Activated naive CD4-positive, alpha-beta T cell treated with anti-CD3 and anti-CD28 coated beads for 36 hours (primary cell): Measurements from ENCODE around the gene PCDHB13. TPM values are rescaled to one million over a fixed set of nuclear protein-coding genes. Genes with fewer than 3 reads are reported as not detected.
"Not testable (repeated sequence)": the region's sequence is repeated elsewhere in the genome, so short reads cannot be mapped to it uniquely, and the experiment has no call there.

ENCODE experiments used
- CTCF ChIA-PET: fragments of 350-600 bp; sonication (Branson Sonifier 250); formaldehyde crosslinking; loops from one replicate; lab custom pipeline; 2021; ENCODE audit warnings: antibody characterized with exemption; lab: Charles Lee
- DNase-seq: peaks from one replicate; pipeline ENCODE4 v3.0.0-alpha.2; 2020
- H3K27ac Mint-ChIP-seq: one replicate; pipeline ENCODE4 v1.8.0; 2021; ENCODE audit warnings: mild to moderate bottlenecking, mixed read lengths
- H3K27me3 Mint-ChIP-seq: one replicate; pipeline ENCODE4 v1.8.0; 2021; ENCODE audit warnings: low read depth, mixed read lengths
- H3K36me3 Mint-ChIP-seq: one replicate; pipeline ENCODE4 v1.8.0; 2021; ENCODE audit warnings: low read depth, mixed read lengths
- H3K4me1 Mint-ChIP-seq: one replicate; pipeline ENCODE4 v1.8.0; 2021; ENCODE audit warnings: low read depth, mixed read lengths
- H3K4me3 Mint-ChIP-seq: one replicate; pipeline ENCODE4 v1.8.0; 2021; ENCODE audit warnings: mild to moderate bottlenecking, moderate library complexity, mixed read lengths
- H3K9me3 Mint-ChIP-seq: one replicate; pipeline ENCODE4 v1.8.0; 2021; ENCODE audit warnings: mixed read lengths
- intact Hi-C: fragments of 100-400 bp; cut with micrococcal nuclease; formaldehyde crosslinking; loops from one replicate; pipeline ENCODE4 v1.15.1; 2023
- total RNA-seq, 2 experiments: library from RNA; stranded (reverse); gene quantifications; one replicate each; pipeline ENCODE4 v1.2.3, GENCODE V29; 2021

Gene PCDHB13
- total RNA-seq, 2 experiments from 2014 or later: not detected

- Mint-ChIP-seq H3K4me1 (peaks cover 2% of the 10 kb centered on the region), H3K4me3 (no peak within 1 kb of the TSS)
- intact Hi-C loops: loop anchor here (10.0 kb wide), 1 partner anchor 368 kb away; no protein-coding TSS in a partner anchor
Measured at GRCh38 chr5:141186897-141187512, 26.7 kb upstream of the PCDHB13 start, which contains the start of gene PCDHB9. PCDHB9 (plus strand) TSS chr5:141187161; CDS start chr5:141187319, 158 bp downstream.

GRCh38 chr5:141188682-141189081 is 25.0 kb upstream of the PCDHB13 start:
- H3K27ac Mint-ChIP-seq, H3K4me3 Mint-ChIP-seq, H3K4me1 Mint-ChIP-seq, CTCF ChIA-PET, DNase-seq: not testable (repeated sequence)
- intact Hi-C loops: loop anchor here (10.0 kb wide), 1 partner anchor 366 kb away; no protein-coding TSS in a partner anchor
- peaks cover 16% of the 10 kb centered on the region for H3K9me3 Mint-ChIP-seq
- peaks cover 34% of the 10 kb centered on the region for H3K27me3 Mint-ChIP-seq
- H3K36me3 Mint-ChIP-seq: peaks cover 14% of the 10 kb centered on the region

More at GRCh38 chr5:141186897-141187512, 26.7 kb upstream of the PCDHB13 start, which contains the start of gene PCDHB9:
- CTCF ChIA-PET: interaction anchor here (0.7 to 2.2 kb wide), 5 partner anchors 9 to 828 kb away, joined by 3 to 12 read pairs (median 5); partner anchors contain the start of gene PCDHB8
- Mint-ChIP-seq H3K27ac (no peak within 1 kb of the TSS), H3K27me3 (peaks cover 38% of the 10 kb centered on the region), H3K9me3 (peaks cover 16% of the 10 kb centered on the region), H3K36me3 (peaks cover 14% of the 10 kb centered on the region)
- DNase-seq: peak; percentile 60

GRCh38 chr5:141189131-141189530 is 24.6 kb upstream of the PCDHB13 start:
- H3K4me1 Mint-ChIP-seq, CTCF ChIA-PET, H3K4me3 Mint-ChIP-seq, H3K27ac Mint-ChIP-seq, DNase-seq: not testable (repeated sequence)
- H3K9me3 Mint-ChIP-seq: peaks cover 16% of the 10 kb centered on the region
- intact Hi-C loops: loop anchor here (10.0 kb wide), 1 partner anchor 366 kb away; no protein-coding TSS in a partner anchor
- peaks cover 34% of the 10 kb centered on the region for H3K27me3 Mint-ChIP-seq
- peaks cover 14% of the 10 kb centered on the region for H3K36me3 Mint-ChIP-seq

GRCh38 chr5:141192110-141192725 is 21.5 kb upstream of the PCDHB13 start, which contains the start of gene PCDHB10:
PCDHB10 (plus strand) TSS chr5:141192353; CDS start chr5:141192553, 200 bp downstream.
- CTCF ChIA-PET: interaction anchor here (0.7 to 1.2 kb wide), 2 partner anchors 32 to 372 kb away, joined by 3 to 4 read pairs; partner anchors contain the start of gene PCDHB14
- Mint-ChIP-seq H3K36me3 (peaks cover 17% of the 10 kb centered on the region), H3K4me3 (no peak within 1 kb of the TSS), H3K27ac (no peak within 1 kb of the TSS), H3K27me3 (peaks cover 27% of the 10 kb centered on the region), H3K4me1 (no peaks in the 10 kb centered on the region), H3K9me3 (peaks cover 23% of the 10 kb centered on the region)
- DNase-seq: peak; percentile 63
- intact Hi-C loops: no loop called here

GRCh38 chr5:141194332-141194731 is 19.4 kb upstream of the PCDHB13 start:
- H3K4me1 Mint-ChIP-seq, intact Hi-C loops: not testable (repeated sequence)

GRCh38 chr5:141196363-141196762 is 17.4 kb upstream of the PCDHB13 start:
- CTCF ChIA-PET: interaction anchor here (0.6 to 2.8 kb wide), 3 partner anchors 10 to 316 kb away, joined by 3 to 12 read pairs (median 3); partner anchors contain the start of genes PCDHB9 and PCDHGA9
- peaks cover 1% of the 10 kb centered on the region for H3K4me1 Mint-ChIP-seq
- H3K9me3 Mint-ChIP-seq: peaks cover 30% of the 10 kb centered on the region
- intact Hi-C loops: no loop called here
- no peak overlapping the region for H3K27ac Mint-ChIP-seq
- DNase-seq: no peak
- H3K27me3 Mint-ChIP-seq: peaks cover 41% of the 10 kb centered on the region
- H3K36me3 Mint-ChIP-seq: peaks cover 14% of the 10 kb centered on the region
- no peak overlapping the region for H3K4me3 Mint-ChIP-seq

More at GRCh38 chr5:141194332-141194731, 19.4 kb upstream of the PCDHB13 start:
- Mint-ChIP-seq H3K27me3 (peaks cover 28% of the 10 kb centered on the region), H3K36me3 (peaks cover 12% of the 10 kb centered on the region), H3K9me3 (peaks cover 27% of the 10 kb centered on the region)
- H3K27ac Mint-ChIP-seq, H3K4me3 Mint-ChIP-seq, DNase-seq, CTCF ChIA-PET: not testable (repeated sequence)

- peaks cover 1% of the 10 kb centered on the region for H3K4me1 Mint-ChIP-seq
- H3K4me3 Mint-ChIP-seq: no peak within 1 kb of the TSS
- H3K27me3 Mint-ChIP-seq: peaks cover 32% of the 10 kb centered on the region
- H3K9me3 Mint-ChIP-seq: peaks cover 28% of the 10 kb centered on the region
- peak; percentile 11 for DNase-seq
- peaks cover 6% of the 10 kb centered on the region for H3K36me3 Mint-ChIP-seq
- CTCF ChIA-PET: interaction anchor here (0.6 to 1.1 kb wide), 2 partner anchors 14 to 148 kb away, joined by 3 to 4 read pairs; partner anchors contain the start of gene PCDHB13
- intact Hi-C loops: no loop called here
- H3K27ac Mint-ChIP-seq: no peak within 1 kb of the TSS
Measured at GRCh38 chr5:141199359-141200235, 14.1 kb upstream of the PCDHB13 start, which contains the start of gene PCDHB11. PCDHB11 (plus strand) TSS chr5:141199627; CDS start chr5:141199775, 148 bp downstream.

GRCh38 chr5:141201126-141201525 is 12.6 kb upstream of the PCDHB13 start:
- intact Hi-C loops, H3K36me3 Mint-ChIP-seq, CTCF ChIA-PET, DNase-seq, H3K4me1 Mint-ChIP-seq, H3K27ac Mint-ChIP-seq, H3K4me3 Mint-ChIP-seq: not testable (repeated sequence)
- peaks cover 32% of the 10 kb centered on the region for H3K27me3 Mint-ChIP-seq
- H3K9me3 Mint-ChIP-seq: peaks cover 26% of the 10 kb centered on the region

- intact Hi-C loops, H3K36me3 Mint-ChIP-seq, H3K4me3 Mint-ChIP-seq, H3K4me1 Mint-ChIP-seq, H3K27ac Mint-ChIP-seq, DNase-seq: not testable (repeated sequence)
- Mint-ChIP-seq H3K27me3 (peaks cover 35% of the 10 kb centered on the region), H3K9me3 (peaks cover 21% of the 10 kb centered on the region)
- CTCF ChIA-PET: interaction anchor here (1.0 kb wide), 1 partner anchor 16 kb away, joined by 4 read pairs; no protein-coding TSS in a partner anchor
Measured at GRCh38 chr5:141201646-141202045, 12.1 kb upstream of the PCDHB13 start.

GRCh38 chr5:141208478-141208877 is 5.2 kb upstream of the PCDHB13 start, which contains the start of gene PCDHB12:
PCDHB12 (plus strand) TSS chr5:141208719; CDS start chr5:141208908, 189 bp downstream.
- CTCF ChIA-PET: interaction anchor here (0.8 kb wide), 1 partner anchor 20 kb away, joined by 3 read pairs; no protein-coding TSS in a partner anchor

GRCh38 chr5:141210281-141210680 is 3.4 kb upstream of the PCDHB13 start:
- H3K27ac Mint-ChIP-seq, CTCF ChIA-PET, DNase-seq, H3K4me3 Mint-ChIP-seq, H3K4me1 Mint-ChIP-seq: not testable (repeated sequence)
- intact Hi-C loops: loop anchor here (10.0 kb wide), 1 partner anchor 165 kb away; the partner anchor contains the start of genes PCDHGA6 and PCDHGB3
- Mint-ChIP-seq H3K27me3 (peaks cover 62% of the 10 kb centered on the region), H3K36me3 (peaks cover 13% of the 10 kb centered on the region), H3K9me3 (peaks cover 11% of the 10 kb centered on the region)

More at GRCh38 chr5:141208478-141208877, 5.2 kb upstream of the PCDHB13 start, which contains the start of gene PCDHB12:
- intact Hi-C loops: no loop called here
- Mint-ChIP-seq H3K4me3 (no peak within 1 kb of the TSS), H3K36me3 (peaks cover 7% of the 10 kb centered on the region), H3K27me3 (peaks cover 47% of the 10 kb centered on the region), H3K9me3 (peaks cover 2% of the 10 kb centered on the region), H3K27ac (no peak within 1 kb of the TSS), H3K4me1 (no peaks in the 10 kb centered on the region)
- peak; percentile 13 for DNase-seq
